Endothelial cell of umbilical vein (primary cell): ENCODE results near the gene EDN2. TPM values are rescaled to one million over a fixed set of nuclear protein-coding genes. Genes with fewer than 3 reads are reported as not detected.

Experiments
- BruUV-seq: library from RNA; stranded (reverse); fragments of 400-500 nt; replicated peaks from 2 replicates; lab custom pipeline; 2021; lab: Mats Ljungman, UMichigan
- CTCF ChIA-PET: fragments of 300-600, 350-600 bp; sonication (Branson Sonifier 250); formaldehyde crosslinking; loops from one replicate; lab custom pipeline; 2021; ENCODE audit warnings: antibody characterized with exemption, inconsistent platforms; lab: Charles Lee
- POLR2A ChIA-PET: fragments of 300-600, 350-600 bp; sonication (Branson Sonifier 250); formaldehyde crosslinking; loops from one replicate; lab custom pipeline; 2021; ENCODE audit warnings: antibody characterized with exemption, inconsistent platforms; lab: Charles Lee
- DNase-seq: peaks from one replicate; pipeline ENCODE4 v3.0.0-alpha.2; 2011; ENCODE audit warnings: low read depth, low spot score
- FAIRE-seq: peaks from 2 replicates; lab custom pipeline; 2011; peaks lifted over from hg19 to GRCh38; lab: Jason Lieb, UNC
- H2AFZ ChIP-seq: 2 replicates; pipeline ENCODE4 v1.6.0; 2012; ENCODE audit warnings: low read depth, low read length, control low read depth, inconsistent platforms
- H3K27ac ChIP-seq: 2 replicates; pipeline ENCODE4 v1.5.1; 2011; ENCODE audit warnings: low read depth, mild to moderate bottlenecking, control low read depth, low read length, moderate library complexity; ENCODE audit not compliant: insufficient read depth
- H3K27me3 ChIP-seq, 2 experiments: 2 replicates each; pipeline versions ENCODE4 v1.6.0 to v1.6.1; 2011; ENCODE audit warnings: low read length in 2 of 2, mixed read lengths in 1 of 2; ENCODE audit not compliant: control insufficient read depth in 2 of 2, insufficient read depth in 2 of 2
- H3K36me3 ChIP-seq, 2 experiments: 2 replicates in 1 of 2; 3 replicates in 1 of 2; pipeline ENCODE4 v1.5.1; 2011; ENCODE audit warnings: low read length in 2 of 2, mild to moderate bottlenecking in 1 of 2, moderate library complexity in 1 of 2; ENCODE audit not compliant: control insufficient read depth in 2 of 2, insufficient read depth in 2 of 2; ENCODE audit errors: extremely low read depth in 1 of 2
- H3K4me1 ChIP-seq: 3 replicates; pipeline ENCODE4 v1.5.1; 2011; ENCODE audit warnings: mild to moderate bottlenecking, low read length; ENCODE audit not compliant: control insufficient read depth, insufficient read depth; ENCODE audit errors: extremely low read depth
- H3K4me2 ChIP-seq: 2 replicates; pipeline ENCODE4 v1.6.1; 2011; ENCODE audit warnings: low read length, control low read depth, mixed read lengths; ENCODE audit not compliant: insufficient read depth
- H3K4me3 ChIP-seq, 3 experiments: fragments of 200-600 bp in 1 of 3; sonication (generic), shearing (Covaris generic) in 1 of 3; replicated peaks in 1 of 3; 2 replicates each; pipeline ENCODE4 v1.5.1; 2011 to 2016; ENCODE audit warnings: control low read depth in 3 of 3, low read length in 3 of 3, mild to moderate bottlenecking in 2 of 3, inconsistent platforms in 1 of 3, low read depth in 1 of 3, moderate library complexity in 1 of 3; ENCODE audit not compliant: insufficient read depth in 1 of 3
- H3K79me2 ChIP-seq: 2 replicates; pipeline ENCODE4 v1.6.0; 2012; ENCODE audit warnings: low read length, inconsistent platforms; ENCODE audit not compliant: control insufficient read depth, insufficient read depth
- H3K9ac ChIP-seq: replicated peaks from 2 replicates; pipeline ENCODE3; 2011; ENCODE audit warnings: low read length, control low read depth; ENCODE audit not compliant: insufficient read depth; ENCODE audit errors: extremely low read depth
- H3K9me1 ChIP-seq: replicated peaks from 3 replicates; pipeline ENCODE4 v1.6.0; 2011; ENCODE audit warnings: mild to moderate bottlenecking, low read length; ENCODE audit not compliant: control insufficient read depth, insufficient read depth; ENCODE audit errors: extremely low read depth
- H3K9me3 ChIP-seq: replicated peaks from 2 replicates; pipeline ENCODE4 v1.5.1; 2012; ENCODE audit warnings: low read length, inconsistent platforms; ENCODE audit not compliant: control insufficient read depth, insufficient read depth
- H4K20me1 ChIP-seq: replicated peaks from 2 replicates; pipeline ENCODE3; 2011; ENCODE audit warnings: mild to moderate bottlenecking, low read length; ENCODE audit not compliant: control insufficient read depth, insufficient read depth; ENCODE audit errors: extremely low read depth
- CTCF ChIP-seq, 2 donors: IDR thresholded peaks; 1 replicate in 1 of 2; 2 replicates in 1 of 2; pipeline ENCODE4 v1.5.1; 2011; ENCODE audit warnings: low read length in 2 of 2, mild to moderate bottlenecking in 2 of 2, moderate library complexity in 2 of 2, control low read depth in 1 of 2, inconsistent platforms in 1 of 2, low read depth in 1 of 2; ENCODE audit not compliant: insufficient read depth in 1 of 2; ENCODE audit errors: extremely low read depth in 1 of 2
- EZH2 ChIP-seq: IDR thresholded peaks from 2 replicates; pipeline ENCODE4 v1.6.1; 2012; ENCODE audit warnings: borderline replicate concordance, low read depth, mild to moderate bottlenecking, moderate library complexity, low read length, inconsistent platforms; ENCODE audit not compliant: severe bottlenecking
- FOS ChIP-seq: IDR thresholded peaks from 2 replicates; pipeline ENCODE4 v1.6.1; 2011; ENCODE audit warnings: mild to moderate bottlenecking, low read length, moderate library complexity, borderline replicate concordance; ENCODE audit not compliant: insufficient read depth
- GATA2 ChIP-seq: IDR thresholded peaks from 2 replicates; pipeline ENCODE4 v1.7.0; 2011; ENCODE audit warnings: low read depth, mild to moderate bottlenecking, moderate library complexity, mixed read lengths, low read length; ENCODE audit not compliant: insufficient read length, insufficient read depth
- JUN ChIP-seq: IDR thresholded peaks from 2 replicates; pipeline ENCODE4 v1.6.1; 2011; ENCODE audit warnings: borderline replicate concordance, low read depth; ENCODE audit not compliant: insufficient read length, insufficient read depth
- MAX ChIP-seq: IDR thresholded peaks from 2 replicates; pipeline ENCODE4 v1.6.1; 2011; ENCODE audit not compliant: insufficient read depth, insufficient read length
- MYC ChIP-seq: IDR thresholded peaks from one replicate; pipeline ENCODE4 v1.6.1; 2011; ENCODE audit warnings: mild to moderate bottlenecking, low read depth, low read length
- POLR2A ChIP-seq: IDR thresholded peaks from 2 replicates; pipeline ENCODE4 v1.6.1; 2012; ENCODE audit warnings: low read depth, mild to moderate bottlenecking, control low read depth, low read length
- POLR2AphosphoS5 ChIP-seq: IDR thresholded peaks from 2 replicates; pipeline ENCODE4 v1.6.1; 2012; ENCODE audit warnings: low read depth, mild to moderate bottlenecking, control low read depth, low read length, moderate library complexity; ENCODE audit not compliant: insufficient read depth
- dilution Hi-C: fragments of 300-500 bp; cut with MboI; formaldehyde crosslinking; loops from one replicate; pipeline ENCODE4 v1.15.0; 2019; ENCODE audit warnings: low sequenced_read_pairs; ENCODE audit not compliant: extremely low pct_ligation_motif_present
- intact Hi-C: fragments of 100-400 bp; cut with micrococcal nuclease; formaldehyde crosslinking; loops from one replicate; pipeline ENCODE4 v1.10.0; 2022
- polyA plus RNA-seq, 4 experiments: library from polyadenylated mRNA; depleted of rRNA in 3 of 4; stranded (reverse) in 3 of 4; unstranded in 1 of 4; fragments of >200 nt; gene quantifications; 2 replicates each; pipeline versions ENCODE4 v1.2.1 to v1.2.3, GENCODE V29; 2011 to 2012; ENCODE audit warnings: missing spikeins in 1 of 4
- total RNA-seq: library from RNA; stranded (reverse); gene quantifications from 2 replicates; pipeline ENCODE4 v1.2.3, GENCODE V29; 2021

Gene EDN2
- total and polyA plus RNA-seq, 2 donors (not counting 3 experiments of a cell fraction or from before 2014, with no cell fraction given) = not detected

DNA sequence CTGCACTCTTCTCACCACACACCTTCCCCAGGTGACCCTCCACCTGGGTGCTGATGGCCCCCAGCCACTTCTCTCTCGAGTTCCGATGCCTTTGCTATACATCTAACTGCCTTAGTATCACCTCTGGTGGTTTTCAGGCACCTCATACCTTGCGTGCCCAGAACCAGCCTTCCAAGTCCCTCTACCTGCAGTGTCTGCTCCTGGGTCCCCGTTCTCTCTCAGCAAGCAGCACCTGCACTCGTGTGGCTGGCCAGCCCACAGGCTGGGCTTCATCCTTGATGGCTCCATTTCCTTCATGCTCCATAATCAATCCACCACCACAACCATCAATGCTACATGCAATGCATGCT, 49.2 kb upstream of the EDN2 start:
- Histone ChIP-seq H4K20me1 (no peaks in the 10 kb centered on the region), H3K9me3 (no peaks in the 10 kb centered on the region), H3K9ac (no peak overlapping the region), H3K27ac (no peak overlapping the region), H3K79me2 (no peaks in the 10 kb centered on the region), H3K4me3 (no peak overlapping the region), H3K27me3 (no peaks in the 10 kb centered on the region), H3K4me1 (no peaks in the 10 kb centered on the region), H2AFZ (no peak overlapping the region), H3K4me2 (no peak overlapping the region), H3K36me3 (no peaks in the 10 kb centered on the region), H3K9me1 (no peaks in the 10 kb centered on the region)
- FAIRE-seq (no peak), DNase-seq (no peak)
- BruUV-seq = no TSS peak
- ChIA-PET POLR2A (no interaction called here), CTCF (interaction anchor here (1.2 kb wide), 1 partner anchor 18 kb away, joined by 3 read pairs; no protein-coding TSS in a partner anchor)
- dilution Hi-C loops = no loop called here
- intact Hi-C loops = no loop called here
- TF ChIP-seq POLR2A = no peak
- no peak for TF ChIP-seq POLR2AphosphoS5
- TF ChIP-seq JUN = no peak
- no peak for TF ChIP-seq FOS
- no peak for TF ChIP-seq CTCF (IDR thresholded peaks at IDR 0.05; ENCODE audit: extremely low read depth in 1 of 2, insufficient read depth in 1 of 2, low read depth in 1 of 2, low read length in 2 of 2)
- TF ChIP-seq GATA2 = no peak
- TF ChIP-seq MYC = no peak
- no peak for TF ChIP-seq MAX
- TF ChIP-seq EZH2 = no peak
